Esophagus squamous epithelium (tissue), 5 donors: ENCODE measurements around the gene RTN4RL1. TPM values are rescaled to one million over a fixed set of nuclear protein-coding genes. Genes with fewer than 3 reads are reported as not detected.
"Not testable (repeated sequence)": the region's sequence is repeated elsewhere in the genome, so short reads cannot be mapped to it uniquely, and the experiment has no call there.

Source experiments
- DNase-seq: peaks from one replicate; lab custom pipeline; 2025; lab: John Stamatoyannopoulos, UW
- H3K27ac ChIP-seq, 4 donors: fragments of 200-600 bp; sonication (generic); one replicate each; pipeline ENCODE4 v1.5.1; 2016 to 2019; ENCODE audit warnings: mild to moderate bottlenecking in 1 of 4
- H3K27me3 ChIP-seq, 4 donors: fragments of 200-600 bp; sonication (generic); 1 replicate in 3 of 4; 2 replicates in 1 of 4; pipeline versions ENCODE4 v1.5.1 to v1.6.0; 2017 to 2021; ENCODE audit warnings: antibody characterized with exemption in 1 of 4
- H3K36me3 ChIP-seq, 3 donors: fragments of 200-600 bp; sonication (generic); one replicate each; pipeline ENCODE4 v1.5.1; 2016 to 2019
- H3K4me1 ChIP-seq, 3 donors: fragments of 200-600 bp; sonication (generic); one replicate each; pipeline ENCODE4 v1.5.1; 2017 to 2019
- H3K4me3 ChIP-seq, 4 donors: fragments of 200-600 bp; sonication (generic); 1 replicate in 3 of 4; 2 replicates in 1 of 4; pipeline ENCODE4 v1.5.1; 2016 to 2019; ENCODE audit warnings: mild to moderate bottlenecking in 2 of 4, moderate library complexity in 1 of 4
- H3K9me3 ChIP-seq, 3 donors: fragments of 200-600 bp; sonication (generic); one replicate each; pipeline ENCODE4 v1.5.1; 2016 to 2019
- POLR2A ChIP-seq, 4 donors: fragments of 450-650 bp; IDR thresholded peaks; one replicate each; pipeline ENCODE4 v1.6.1; 2017; ENCODE audit warnings: antibody characterized with exemption in 4 of 4, mild to moderate bottlenecking in 4 of 4, moderate library complexity in 3 of 4
- WGBS, 2 donors: methylation state at CpG; one replicate each; pipeline ENCODE4 v1.1.5; 2018; 5-methylcytosine and 5-hydroxymethylcytosine counted together
- intact Hi-C: fragments of 100-400 bp; cut with DNase I; formaldehyde crosslinking; loops from one replicate; pipeline ENCODE4 v1.15.0; 2022
- total RNA-seq, 4 donors: library from RNA; depleted of rRNA; stranded (reverse); fragments of >200 nt; gene quantifications; one replicate each; pipeline ENCODE4 v1.1.0, GENCODE V29; 2016
- TF ChIP-seq, protein P1 (sequence below), 6 experiments: fragments of 450-650 bp in 4 of 6; fragments of 200-600 bp in 2 of 6; sonication (generic) in 2 of 6; IDR thresholded peaks; one replicate each; pipeline ENCODE4 v1.5.1; 2016 to 2019; ENCODE audit warnings: antibody characterized with exemption in 6 of 6, mild to moderate bottlenecking in 4 of 6, moderate library complexity in 4 of 6
- donor health status: DM: yes; HTN: yes; CAD: no.

The RTN4RL1 gene
- total RNA-seq, 4 donors from 2014 or later = 1.1 to 4.0 (median 2.0) TPM

DNA sequence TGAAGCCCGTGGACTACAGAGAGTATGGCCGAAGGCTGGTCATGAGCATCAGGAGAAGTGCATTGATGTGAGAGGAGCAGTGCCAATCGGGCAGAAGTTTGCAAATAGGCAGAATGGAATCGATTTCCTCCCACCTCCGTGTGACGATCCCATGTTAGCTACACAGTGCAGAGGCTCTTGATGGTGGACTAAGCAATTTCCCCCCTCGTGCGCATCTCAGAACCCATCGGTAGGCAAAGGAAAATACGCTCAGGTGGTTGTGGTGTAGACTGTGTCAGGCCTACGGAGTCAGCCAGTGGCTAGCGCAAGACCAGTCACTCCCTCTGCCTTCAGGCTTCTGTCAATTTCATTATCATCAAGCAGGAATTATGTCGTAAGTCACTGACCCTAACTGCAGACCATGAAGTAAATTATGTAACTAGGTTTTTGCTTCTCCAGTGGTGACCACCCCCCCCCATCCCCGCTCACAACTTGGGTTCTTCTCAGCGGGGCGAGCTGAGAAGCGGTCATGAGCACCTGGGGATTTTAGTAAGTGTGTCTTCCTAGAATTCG lies 128.0 kb downstream of the RTN4RL1 start:
- no peak overlapping the region for H3K4me3 ChIP-seq
- intact Hi-C loops = no loop called here
- H3K4me1 ChIP-seq = no peaks in the 10 kb centered on the region
- no peak for TF ChIP-seq POLR2A (IDR thresholded peaks at IDR 0.05)
- TF ChIP-seq, protein P1, sequence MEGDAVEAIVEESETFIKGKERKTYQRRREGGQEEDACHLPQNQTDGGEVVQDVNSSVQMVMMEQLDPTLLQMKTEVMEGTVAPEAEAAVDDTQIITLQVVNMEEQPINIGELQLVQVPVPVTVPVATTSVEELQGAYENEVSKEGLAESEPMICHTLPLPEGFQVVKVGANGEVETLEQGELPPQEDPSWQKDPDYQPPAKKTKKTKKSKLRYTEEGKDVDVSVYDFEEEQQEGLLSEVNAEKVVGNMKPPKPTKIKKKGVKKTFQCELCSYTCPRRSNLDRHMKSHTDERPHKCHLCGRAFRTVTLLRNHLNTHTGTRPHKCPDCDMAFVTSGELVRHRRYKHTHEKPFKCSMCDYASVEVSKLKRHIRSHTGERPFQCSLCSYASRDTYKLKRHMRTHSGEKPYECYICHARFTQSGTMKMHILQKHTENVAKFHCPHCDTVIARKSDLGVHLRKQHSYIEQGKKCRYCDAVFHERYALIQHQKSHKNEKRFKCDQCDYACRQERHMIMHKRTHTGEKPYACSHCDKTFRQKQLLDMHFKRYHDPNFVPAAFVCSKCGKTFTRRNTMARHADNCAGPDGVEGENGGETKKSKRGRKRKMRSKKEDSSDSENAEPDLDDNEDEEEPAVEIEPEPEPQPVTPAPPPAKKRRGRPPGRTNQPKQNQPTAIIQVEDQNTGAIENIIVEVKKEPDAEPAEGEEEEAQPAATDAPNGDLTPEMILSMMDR (IDR thresholded peaks at IDR 0.05) = no peak
- H3K9me3 ChIP-seq = no peaks in the 10 kb centered on the region
- 87 to 92% methylated on average over 18 of the region's 18 CpGs for WGBS, 2 donors
- peaks cover 11 to 72% (median 15%) of the 10 kb centered on the region in 3 donors for H3K36me3 ChIP-seq
- no peak for DNase-seq
- H3K27me3 ChIP-seq = no peaks in the 10 kb centered on the region
- no peak overlapping the region for H3K27ac ChIP-seq

DNA sequence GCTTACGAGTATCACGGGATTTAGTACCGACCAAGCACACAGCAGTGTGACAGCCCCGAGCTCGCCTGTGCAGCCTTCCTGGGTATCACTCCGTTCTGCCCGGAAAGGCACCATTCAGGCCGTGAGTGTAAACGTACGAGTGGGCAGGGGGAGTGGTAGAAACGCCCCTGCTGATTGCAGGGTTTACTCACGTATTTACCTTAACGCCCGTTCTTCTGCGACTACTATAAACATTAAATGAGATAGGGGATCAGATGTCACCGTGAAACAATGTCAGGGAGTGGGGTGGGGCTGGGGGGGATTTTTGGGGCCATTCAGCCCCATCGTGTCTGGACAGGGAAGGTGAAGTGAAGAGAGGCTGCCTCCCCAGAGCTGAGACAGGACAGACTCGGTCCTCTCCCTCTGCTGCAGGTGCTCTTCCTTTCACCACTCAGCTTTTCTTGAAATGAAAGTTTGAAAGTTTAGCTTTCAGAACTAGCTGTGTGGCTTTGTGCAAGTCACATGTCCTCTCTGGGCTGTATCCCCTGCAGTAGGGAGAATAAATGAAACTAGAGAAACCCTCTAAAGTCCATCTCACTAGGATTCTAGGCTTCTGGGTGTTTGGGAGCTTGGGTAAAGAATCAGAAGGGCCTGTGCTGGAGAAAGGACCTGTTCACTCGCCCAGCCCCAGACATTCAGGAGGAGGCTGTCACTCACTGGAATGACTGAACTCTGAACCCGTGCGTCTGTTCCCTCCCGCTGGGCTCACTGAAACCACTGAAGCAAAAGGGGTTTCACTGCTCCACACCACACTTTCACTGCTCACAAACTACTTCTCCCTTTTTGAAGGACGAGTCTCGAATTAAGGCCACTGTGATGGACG lies 128.7 kb downstream of the RTN4RL1 start:
- Histone ChIP-seq H3K4me3 (no peak overlapping the region), H3K36me3 (peaks cover 11 to 79% (median 19%) of the 10 kb centered on the region in 3 donors), H3K27ac (no peak overlapping the region), H3K4me1 (no peaks in the 10 kb centered on the region), H3K27me3 (no peaks in the 10 kb centered on the region), H3K9me3 (no peaks in the 10 kb centered on the region)
- 70 to 86% methylated on average over 23 to 24 of the region's 25 CpGs for WGBS, 2 donors
- TF ChIP-seq, protein P1 (IDR thresholded peaks at IDR 0.05) = no peak
- no peak for TF ChIP-seq POLR2A (IDR thresholded peaks at IDR 0.05)
- intact Hi-C loops = no loop called here
- no peak for DNase-seq

DNA sequence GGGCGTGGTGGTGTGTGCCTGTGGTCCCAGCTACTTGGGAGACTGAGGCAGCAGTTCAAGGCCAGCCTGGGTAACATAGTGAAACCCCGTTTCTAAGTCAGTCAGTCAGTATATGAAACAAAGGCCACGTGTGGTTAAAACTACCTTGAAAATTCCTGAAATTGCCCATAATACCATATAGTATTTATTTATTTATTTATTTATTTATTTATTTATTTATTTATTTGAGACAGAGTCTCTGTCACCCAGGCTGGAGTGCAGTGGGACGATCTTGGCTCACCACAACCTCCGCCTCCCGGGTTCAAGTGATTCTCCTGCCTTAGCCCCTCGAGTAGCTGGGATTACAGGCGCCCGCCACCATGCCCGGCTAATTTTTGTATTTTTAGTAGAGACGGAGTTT lies 129.7 kb downstream of the RTN4RL1 start:
- H3K4me1 ChIP-seq, H3K27me3 ChIP-seq, H3K4me3 ChIP-seq, H3K9me3 ChIP-seq, intact Hi-C loops, H3K27ac ChIP-seq, DNase-seq: not testable (repeated sequence)
- H3K36me3 ChIP-seq = peaks cover 11 to 89% (median 23%) of the 10 kb centered on the region in 3 donors
- 94 to 96% methylated on average over 11 of the region's 11 CpGs for WGBS, 2 donors

DNA sequence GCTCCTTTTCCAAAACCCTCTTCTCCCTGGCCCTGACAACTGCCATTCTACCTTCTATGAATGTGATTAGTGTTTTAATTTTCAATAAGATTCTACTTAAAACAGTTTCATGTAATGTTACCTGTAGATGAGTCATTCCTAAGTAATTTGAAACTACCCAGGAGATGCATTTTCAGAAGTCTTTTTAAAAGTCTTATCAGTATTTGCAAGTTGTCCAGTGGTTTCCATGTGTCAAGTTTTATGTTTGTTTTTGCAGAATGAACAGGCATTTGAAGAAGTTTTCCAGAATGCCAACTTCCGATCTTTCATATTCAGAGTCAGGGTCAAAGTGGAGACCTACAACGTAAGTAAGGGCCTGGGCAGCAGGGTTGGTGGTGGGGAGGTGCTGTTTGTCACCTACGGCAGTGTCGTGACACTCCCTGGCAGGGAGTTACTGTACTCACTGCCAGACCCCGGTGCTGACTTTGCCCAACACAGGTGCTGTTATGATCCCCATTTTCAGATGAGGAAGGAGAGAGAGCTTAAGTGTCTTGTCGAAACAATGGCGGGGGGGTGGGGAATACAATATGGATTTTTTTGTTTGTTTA lies 130.3 kb downstream of the RTN4RL1 start:
- no peaks in the 10 kb centered on the region for H3K4me1 ChIP-seq
- H3K27me3 ChIP-seq = no peaks in the 10 kb centered on the region
- no peak overlapping the region for H3K4me3 ChIP-seq
- DNase-seq = no peak
- no peak for TF ChIP-seq POLR2A (IDR thresholded peaks at IDR 0.05)
- intact Hi-C loops = no loop called here
- 94% methylated on average over 7 of the region's 7 CpGs for WGBS, 2 donors
- no peaks in the 10 kb centered on the region for H3K9me3 ChIP-seq
- peaks cover 11 to 95% (median 23%) of the 10 kb centered on the region in 3 donors for H3K36me3 ChIP-seq
- no peak overlapping the region for H3K27ac ChIP-seq

DNA sequence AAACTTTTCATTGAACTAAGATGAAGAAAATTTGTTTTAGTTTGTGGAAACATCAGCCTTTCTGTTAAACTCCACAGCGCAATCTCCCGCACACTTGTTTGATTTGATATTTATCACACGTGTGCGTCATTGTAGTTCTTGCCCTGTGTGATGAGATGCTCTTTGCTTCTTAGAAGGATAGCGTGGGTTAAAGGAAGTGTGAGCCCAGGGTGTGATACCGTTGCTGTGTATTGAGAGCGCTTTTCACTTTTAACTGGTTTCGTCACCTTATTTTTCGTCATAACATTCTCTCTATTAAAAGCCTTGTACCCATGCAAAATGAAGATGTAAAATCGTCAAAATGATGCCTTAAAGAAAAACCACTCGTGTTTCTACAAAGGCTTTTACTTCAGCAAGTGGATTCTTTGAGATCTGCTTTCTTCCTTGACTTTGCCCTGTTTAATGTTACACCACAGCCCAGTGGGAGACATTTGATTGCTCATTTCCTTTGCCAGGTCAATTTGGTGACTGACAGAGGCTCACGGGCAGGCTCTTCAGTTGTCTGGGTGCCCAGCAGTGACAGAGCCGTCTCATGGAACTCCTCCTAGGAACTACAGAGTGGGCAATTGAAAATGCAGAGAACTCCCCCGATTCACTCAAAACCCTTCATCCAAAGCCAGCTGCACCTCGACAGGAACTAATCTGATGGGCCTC lies 134.2 kb downstream of the RTN4RL1 start:
- no peak overlapping the region for H3K27ac ChIP-seq
- H3K4me1 ChIP-seq = no peaks in the 10 kb centered on the region
- TF ChIP-seq POLR2A (IDR thresholded peaks at IDR 0.05) = no peak
- TF ChIP-seq, protein P1 (IDR thresholded peaks at IDR 0.05) = no peak
- 84 to 87% methylated on average over 14 to 15 of the region's 15 CpGs for WGBS, 2 donors
- H3K4me3 ChIP-seq = no peak overlapping the region
- intact Hi-C loops = no loop called here
- peaks cover under 1 to 100% (median 28%) of the 10 kb centered on the region in 3 donors for H3K36me3 ChIP-seq
- H3K9me3 ChIP-seq = no peaks in the 10 kb centered on the region
- no peaks in the 10 kb centered on the region for H3K27me3 ChIP-seq
- DNase-seq = no peak
